ENCODE measurements around the gene CASQ1.

- TF ChIP-seq CTCF (IDR thresholded peaks at IDR 0.05; ENCODE audit: insufficient read depth, low read depth, low read length) (no peak), EZH2 (IDR thresholded peaks at IDR 0.05; ENCODE audit: insufficient read depth, low read length) (no peak)
These were observed 38.1 kb downstream of the CASQ1 start for GRCh38 chr1:160228431-160228830.

All from astrocyte (in vitro differentiated cells and primary cell).